Thyroid gland (tissue), 4 donors: ENCODE results near the gene WDR45. TPM values are rescaled to one million over a fixed set of nuclear protein-coding genes. Genes with fewer than 3 reads are reported as not detected.

Source experiments
- DNase-seq, 2 donors: peaks; one replicate each; pipeline ENCODE4 v3.0.0-alpha.2; 2019
- H3K27ac ChIP-seq, 3 donors: fragments of 200-600 bp; sonication (generic); 1 replicate in 2 of 3; 2 replicates in 1 of 3; pipeline ENCODE4 v1.5.1; 2016 to 2019; ENCODE audit warnings: mild to moderate bottlenecking in 1 of 3, moderate library complexity in 1 of 3
- H3K27me3 ChIP-seq: fragments of 200-600 bp; sonication (generic); one replicate; pipeline ENCODE4 v1.5.1; 2019
- H3K36me3 ChIP-seq, 2 donors: fragments of 200-600 bp; sonication (generic); one replicate each; pipeline ENCODE4 v1.5.1; 2016 to 2019
- H3K4me1 ChIP-seq, 2 donors: fragments of 200-600 bp; sonication (generic); one replicate each; pipeline ENCODE4 v1.5.1; 2017 to 2019
- H3K4me3 ChIP-seq, 3 donors: fragments of 200-600 bp; sonication (generic); replicated peaks in 1 of 3; 1 replicate in 2 of 3; 2 replicates in 1 of 3; pipeline ENCODE4 v1.5.1; 2016; ENCODE audit warnings: mild to moderate bottlenecking in 1 of 3
- H3K9me3 ChIP-seq: fragments of 200-600 bp; sonication (generic); one replicate; pipeline ENCODE4 v1.5.1; 2017
- CTCF ChIP-seq, 6 experiments: fragments of 200-600 bp in 3 of 6; fragments of 450-650 bp in 3 of 6; sonication (generic) in 3 of 6; IDR thresholded peaks; one replicate each; pipeline ENCODE4 v1.5.1; 2016 to 2019; ENCODE audit warnings: antibody characterized with exemption in 6 of 6, mild to moderate bottlenecking in 2 of 6, inconsistent platforms in 1 of 6, moderate library complexity in 1 of 6
- POLR2A ChIP-seq, 2 donors: fragments of 450-650 bp; IDR thresholded peaks; one replicate each; pipeline ENCODE4 v1.6.1; 2017; ENCODE audit warnings: antibody characterized with exemption in 2 of 2, mild to moderate bottlenecking in 2 of 2, moderate library complexity in 1 of 2
- WGBS, 2 donors: methylation state at CpG; one replicate each; pipeline ENCODE4 v1.1.5; 2017; 5-methylcytosine and 5-hydroxymethylcytosine counted together
- intact Hi-C: fragments of 100-400 bp; cut with DNase I; formaldehyde crosslinking; loops from one replicate; pipeline ENCODE4 v1.15.1; 2023
- total RNA-seq, 4 donors: library from RNA; depleted of rRNA; stranded (reverse); fragments of >200 nt; gene quantifications; one replicate each; pipeline ENCODE4 v1.2.3, GENCODE V29; 2016

WDR45 gene
- total RNA-seq, 4 donors from 2014 or later: 99.8 to 184 (median 106) TPM

GRCh38 chrX:49070988-49071387 is 8.7 kb downstream of the WDR45 start:
- WGBS, 2 donors: 93 to 100% methylated on average over 3 of the region's 4 CpGs
- no peak overlapping the region for H3K27ac ChIP-seq
- TF ChIP-seq POLR2A (IDR thresholded peaks at IDR 0.05) (no peak), CTCF (IDR thresholded peaks at IDR 0.05) (no peak)
- no peaks in the 10 kb centered on the region for H3K27me3 ChIP-seq
- peaks cover 0 to 15% of the 10 kb centered on the region in 2 donors for H3K4me1 ChIP-seq
- no peak for DNase-seq
- H3K36me3 ChIP-seq: no peaks in the 10 kb centered on the region
- no peak overlapping the region for H3K4me3 ChIP-seq
- intact Hi-C loops: no loop called here
- H3K9me3 ChIP-seq: no peaks in the 10 kb centered on the region

- H3K4me1 ChIP-seq: peaks cover 0 to 12% of the 10 kb centered on the region in 2 donors
- DNase-seq: no peak
- H3K9me3 ChIP-seq: no peaks in the 10 kb centered on the region
- no peak for TF ChIP-seq POLR2A (IDR thresholded peaks at IDR 0.05)
- no peak for TF ChIP-seq CTCF (IDR thresholded peaks at IDR 0.05)
- H3K4me3 ChIP-seq: no peak overlapping the region
- 91 to 94% methylated on average over 7 of the region's 11 CpGs for WGBS, 2 donors
- intact Hi-C loops: no loop called here
- no peaks in the 10 kb centered on the region for H3K27me3 ChIP-seq
- H3K27ac ChIP-seq: no peak overlapping the region
- no peaks in the 10 kb centered on the region for H3K36me3 ChIP-seq
These were observed 10.6 kb downstream of the WDR45 start for GRCh38 chrX:49069038-49069437.

GRCh38 chrX:49067285-49068120 is 12.2 kb downstream of the WDR45 start:
- H3K27me3 ChIP-seq: no peaks in the 10 kb centered on the region
- intact Hi-C loops: no loop called here
- WGBS, 2 donors: 95 to 100% methylated on average over 2 to 4 of the region's 41 CpGs
- DNase-seq: no peak
- peaks cover 0 to 5% of the 10 kb centered on the region in 2 donors for H3K4me1 ChIP-seq
- H3K27ac ChIP-seq: no peak overlapping the region
- H3K9me3 ChIP-seq: no peaks in the 10 kb centered on the region
- no peaks in the 10 kb centered on the region for H3K36me3 ChIP-seq
- TF ChIP-seq POLR2A (IDR thresholded peaks at IDR 0.05) (no peak), CTCF (IDR thresholded peaks at IDR 0.05) (no peak)
- H3K4me3 ChIP-seq: no peak overlapping the region

- peaks cover 0 to 4% of the 10 kb centered on the region in 2 donors for H3K4me1 ChIP-seq
- WGBS, 2 donors: 86 to 92% methylated on average over 4 to 8 of the region's 9 CpGs
- H3K36me3 ChIP-seq: no peaks in the 10 kb centered on the region
- no peaks in the 10 kb centered on the region for H3K9me3 ChIP-seq
- TF ChIP-seq POLR2A (IDR thresholded peaks at IDR 0.05) (no peak), CTCF (IDR thresholded peaks at IDR 0.05) (no peak)
- no peaks in the 10 kb centered on the region for H3K27me3 ChIP-seq
- no peak for DNase-seq
- intact Hi-C loops: no loop called here
- H3K4me3 ChIP-seq: no peak overlapping the region
- H3K27ac ChIP-seq: no peak overlapping the region
These were observed 13.0 kb downstream of the WDR45 start for GRCh38 chrX:49066690-49067089.

GRCh38 chrX:49066278-49066677 is 13.4 kb downstream of the WDR45 start:
- TF ChIP-seq CTCF (IDR thresholded peaks at IDR 0.05) (no peak), POLR2A (IDR thresholded peaks at IDR 0.05) (no peak)
- Histone ChIP-seq H3K4me1 (no peaks in the 10 kb centered on the region), H3K27ac (no peak overlapping the region), H3K36me3 (no peaks in the 10 kb centered on the region), H3K4me3 (no peak overlapping the region), H3K27me3 (no peaks in the 10 kb centered on the region), H3K9me3 (no peaks in the 10 kb centered on the region)
- intact Hi-C loops: no loop called here
- WGBS, 2 donors: 94 to 100% methylated on average over 2 of the region's 2 CpGs
- DNase-seq: no peak
